MV-4-11 (cell line): ENCODE measurements around the gene TBC1D24.

Experiments
- DNase-seq: peaks from one replicate; lab custom pipeline; 2025; lab: John Stamatoyannopoulos, UW

The TBC1D24 gene

DNA sequence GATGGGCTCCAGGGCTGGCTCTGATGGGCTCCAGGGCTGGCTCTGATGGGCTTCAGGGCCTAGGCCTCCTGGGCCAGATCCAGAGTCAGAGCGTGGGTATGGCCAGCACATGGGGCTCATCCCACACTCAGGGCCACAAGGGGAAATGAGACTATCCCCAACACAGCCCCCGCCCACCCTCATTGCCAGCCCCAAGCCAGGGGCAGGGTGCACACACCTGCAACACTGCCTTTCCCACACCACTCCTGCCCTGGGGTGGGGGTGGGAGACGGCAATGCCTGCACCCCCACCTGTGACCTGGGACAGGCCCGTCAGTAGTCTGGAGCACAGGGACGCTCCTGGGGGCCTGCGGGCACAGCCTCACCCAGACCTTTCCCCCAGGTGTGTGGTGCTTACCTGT is 24.5 kb downstream of the TBC1D24 start:
- DNase-seq = no peak

DNA sequence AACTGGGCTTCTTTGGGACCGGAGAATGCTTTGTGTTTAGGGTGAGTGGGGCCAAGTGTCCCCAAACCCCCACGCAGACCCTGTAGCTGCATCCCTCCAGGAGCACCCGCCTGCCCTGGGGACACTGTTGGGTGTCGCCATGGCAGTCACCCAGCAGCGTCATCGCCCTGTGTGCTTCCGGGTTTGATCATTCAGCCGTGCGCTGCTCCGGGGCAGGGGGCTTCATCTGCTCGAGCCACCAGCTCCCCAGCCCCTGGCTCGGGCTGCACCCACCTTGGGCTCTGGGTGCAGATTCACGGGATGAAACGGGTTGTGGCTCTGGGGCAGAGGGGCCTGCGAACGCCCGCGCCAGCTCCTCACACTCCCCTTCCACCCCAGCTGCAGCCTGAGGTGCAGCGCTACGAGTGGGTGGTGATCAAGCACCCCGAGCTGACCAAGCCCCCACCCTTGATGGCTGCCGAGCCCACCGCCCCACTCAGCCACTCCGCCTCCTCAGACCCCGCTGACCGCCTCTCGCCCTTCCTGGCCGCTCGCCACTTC is 25.0 kb downstream of the TBC1D24 start:
- no peak for DNase-seq

GRCh38 chr16:2500430-2500917 is 25.5 kb downstream of the TBC1D24 start:
- DNase-seq = no peak

- peak; percentile 53 for DNase-seq
These were observed 26.2 kb downstream of the TBC1D24 start for GRCh38 chr16:2500918-2501750.

DNA sequence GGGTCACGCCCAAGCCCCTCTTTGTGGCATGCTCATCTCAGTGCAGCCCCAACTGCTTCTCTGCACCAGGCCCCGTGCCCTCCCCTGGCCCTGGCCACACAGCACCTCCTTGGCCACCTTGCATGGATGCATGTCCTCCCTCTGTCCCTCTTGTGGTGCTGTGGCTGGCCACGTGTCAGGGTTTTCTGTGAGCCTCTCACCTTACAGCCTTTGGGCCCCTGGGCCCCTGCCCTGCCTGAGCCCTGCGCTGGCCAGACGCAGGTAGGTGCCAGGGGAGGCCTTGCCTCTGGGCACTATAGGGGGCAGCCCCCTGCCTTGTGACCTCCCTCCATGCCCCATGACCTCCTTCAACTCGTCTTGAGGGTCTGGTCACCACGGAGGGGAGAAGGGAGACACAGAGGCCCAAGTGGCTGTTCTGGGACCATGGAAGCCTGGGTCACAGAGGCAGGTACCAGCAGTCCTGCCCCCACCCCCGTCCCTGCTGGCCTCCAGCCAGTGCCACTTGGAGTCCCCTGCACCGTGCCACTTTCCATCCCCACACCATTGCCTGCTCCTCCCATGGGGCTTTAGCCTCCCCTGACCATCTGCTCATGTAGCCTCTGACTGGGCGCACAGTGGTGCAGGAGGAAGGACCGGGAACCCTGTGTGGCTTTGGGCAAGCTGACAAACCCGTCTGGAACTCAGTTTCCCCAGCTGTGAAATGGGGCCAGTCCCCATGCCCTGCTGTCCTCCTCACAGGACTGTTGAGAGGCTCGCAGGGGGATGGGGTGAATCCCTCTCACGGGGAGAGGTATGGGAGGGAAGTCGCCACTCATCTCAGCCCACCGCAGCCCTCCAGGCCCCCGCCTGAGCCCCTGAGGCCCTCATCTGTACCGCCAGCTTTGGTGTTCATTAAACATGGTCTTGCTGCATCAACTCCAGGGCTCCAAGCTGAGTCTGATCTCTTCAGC is 27.3 kb downstream of the TBC1D24 start:
- DNase-seq = no peak

DNA sequence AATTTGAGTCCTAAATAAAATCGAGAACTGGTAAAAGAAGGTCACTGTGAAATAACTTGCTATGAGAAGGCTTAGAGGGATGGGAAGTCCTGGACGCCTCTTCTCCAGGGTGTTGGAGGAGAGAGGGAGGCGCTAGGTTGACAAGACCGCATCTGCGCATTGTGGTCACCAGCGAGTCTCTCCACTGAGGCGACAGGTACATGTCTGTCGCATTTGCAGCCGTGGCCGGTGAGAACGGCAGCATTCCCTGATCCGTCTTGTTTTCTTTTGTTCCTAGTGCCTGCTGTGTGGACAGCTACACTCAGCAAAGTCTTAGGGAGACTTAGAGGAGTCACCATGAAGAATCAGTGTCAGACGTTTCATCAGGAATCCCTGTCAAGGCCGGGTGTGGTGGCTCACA is 30.8 kb downstream of the TBC1D24 start:
- no peak for DNase-seq

- DNase-seq = peak; percentile 78
These were observed 32.2 kb downstream of the TBC1D24 start for GRCh38 chr16:2507052-2507659.

DNA sequence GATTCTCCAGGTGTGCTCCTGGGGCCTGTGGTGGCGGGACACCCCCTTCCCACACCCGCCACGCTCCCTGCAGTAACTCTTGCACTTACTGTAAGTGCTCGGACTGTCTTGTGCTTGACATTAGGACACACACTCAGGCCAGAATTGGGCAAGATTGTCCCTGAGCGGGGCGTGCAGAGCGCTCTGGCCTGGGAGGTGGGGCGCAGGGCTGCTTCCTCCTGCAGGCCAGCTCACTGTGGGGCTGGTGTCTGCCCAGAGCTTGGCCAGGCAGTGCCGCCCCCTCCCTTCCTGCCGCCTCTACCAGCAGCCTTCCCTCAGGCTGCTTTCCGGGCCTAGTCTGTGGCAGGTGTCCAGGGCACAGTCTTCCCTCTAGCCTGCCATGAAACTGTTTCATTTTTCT is 32.7 kb downstream of the TBC1D24 start:
- DNase-seq = peak; percentile 80

- DNase-seq = no peak
These were observed 33.9 kb downstream of the TBC1D24 start for GRCh38 chr16:2508722-2509400.

DNA sequence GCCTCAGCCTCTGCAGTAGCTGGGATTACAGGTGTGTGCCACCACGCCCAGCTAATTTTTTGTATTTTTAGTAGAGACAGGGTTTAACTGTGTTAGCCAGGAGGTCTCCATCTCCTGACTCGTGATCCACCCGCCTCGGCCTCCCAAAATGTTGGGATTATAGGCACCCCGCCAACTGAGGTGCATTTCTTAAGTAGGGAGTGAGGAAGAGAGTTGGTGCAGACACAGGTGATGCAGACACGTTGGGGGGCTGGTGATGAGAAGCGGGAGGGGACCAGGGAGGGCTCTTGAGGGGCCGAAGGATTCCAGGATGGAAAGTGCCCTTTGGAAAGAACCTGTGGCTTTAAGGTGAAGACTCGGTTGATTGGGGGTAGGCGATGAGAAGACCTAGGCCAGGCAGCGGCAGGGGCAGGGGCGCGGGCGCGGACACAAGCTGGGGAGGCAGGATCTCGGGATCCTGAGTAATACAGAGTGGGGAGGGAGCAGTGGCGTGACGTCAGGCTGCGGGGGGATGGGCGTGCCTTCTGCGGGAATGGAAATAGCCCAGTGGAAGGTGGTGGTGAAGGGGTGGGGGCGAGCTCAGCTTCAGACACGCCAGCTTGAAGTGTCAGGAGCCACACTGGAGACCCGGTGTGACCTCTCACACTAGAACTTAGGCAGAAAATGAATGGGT is 36.3 kb downstream of the TBC1D24 start:
- no peak for DNase-seq

DNA sequence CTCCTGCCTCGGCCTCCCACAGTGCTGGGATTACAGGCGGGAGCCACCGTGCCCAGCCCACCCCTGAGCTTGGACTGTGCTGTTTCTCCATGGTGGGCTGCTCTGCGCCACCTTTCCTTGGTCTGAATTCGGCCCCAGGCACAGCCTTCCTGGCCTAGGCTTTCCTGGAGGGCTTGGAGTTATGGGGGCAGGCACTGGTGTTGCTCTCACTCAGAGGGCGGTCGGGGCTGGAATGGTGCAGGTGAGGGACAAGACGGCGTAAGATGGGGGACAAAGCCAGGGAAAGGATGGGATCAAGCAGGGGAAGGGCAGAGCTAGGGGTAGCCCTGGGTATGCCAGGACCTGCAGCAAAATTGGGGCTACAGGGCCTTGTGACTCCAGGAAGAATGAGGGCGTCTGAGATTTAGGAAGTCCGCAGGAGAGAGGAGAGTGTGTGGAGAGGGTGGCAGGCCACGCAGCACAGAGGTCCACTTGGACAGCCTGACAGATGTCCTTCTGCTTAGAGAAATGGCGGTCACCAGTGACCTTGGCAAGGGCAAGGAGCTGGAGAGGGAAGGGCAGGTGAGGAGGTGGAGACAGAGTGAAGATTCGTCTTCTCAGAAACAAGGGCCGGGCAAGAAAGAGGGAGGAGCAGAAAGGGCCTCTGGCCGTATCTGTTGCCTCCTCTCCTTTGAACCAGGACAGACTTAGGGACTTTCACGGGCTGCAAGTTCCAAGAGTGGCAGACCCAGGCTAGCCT is 37.2 kb downstream of the TBC1D24 start:
- no peak for DNase-seq

- DNase-seq = no peak
These were observed 37.9 kb downstream of the TBC1D24 start for GRCh38 chr16:2512735-2513404.

GRCh38 chr16:2513405-2514332 is 38.7 kb downstream of the TBC1D24 start, which contains the start of gene ATP6V0C:
Gene ATP6V0C, plus strand, starts transcription at chr16:2513952. Its CDS starts 152 bp downstream, at chr16:2514104.
- DNase-seq = peak; percentile 77

GRCh38 chr16:2514333-2515179 is 39.6 kb downstream of the TBC1D24 start:
- no peak for DNase-seq

DNA sequence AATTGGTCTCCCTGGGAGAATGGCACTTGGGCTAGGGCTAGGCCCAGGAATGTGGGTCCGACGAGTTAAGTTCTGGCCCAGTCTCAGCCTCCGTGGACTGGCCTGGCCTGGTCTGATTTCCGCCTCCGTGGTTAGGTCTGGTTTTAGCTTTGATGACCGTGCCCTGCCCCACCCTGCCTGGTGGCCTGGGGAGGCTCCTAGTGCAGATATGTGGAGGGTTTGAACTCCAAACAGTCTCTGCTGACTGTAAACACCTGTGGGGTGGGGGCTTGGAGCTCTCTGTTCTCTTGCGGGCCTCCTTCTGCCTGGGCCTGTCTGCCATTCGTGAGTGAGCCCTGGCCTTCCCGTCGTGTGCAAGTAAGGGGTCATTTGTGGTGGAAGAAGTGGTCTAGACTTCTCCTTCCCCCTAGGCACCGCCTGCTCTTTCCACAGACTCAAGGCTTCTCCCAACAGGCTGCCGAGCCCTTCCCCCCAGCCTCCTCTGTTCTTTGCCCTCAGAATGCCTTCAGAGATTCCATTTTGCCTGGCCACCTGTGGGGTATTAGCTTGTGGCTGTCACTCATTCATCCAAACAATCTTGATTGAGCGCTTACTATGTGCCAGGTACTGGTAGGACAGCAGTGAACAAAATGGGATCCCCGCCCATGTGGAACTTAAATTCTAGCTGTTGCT is 40.4 kb downstream of the TBC1D24 start:
- peak; percentile 49 for DNase-seq

GRCh38 chr16:2516391-2517240 is 41.7 kb downstream of the TBC1D24 start:
- peak; percentile 93 for DNase-seq
